D721Med (cell line): Measurements from ENCODE around the gene SSR3.

Experiments used
- DNase-seq: peaks from one replicate; pipeline ENCODE4 v3.0.0; 2011; ENCODE audit warnings: low spot score; ENCODE audit not compliant: insufficient read length
- FAIRE-seq: peaks from 2 replicates; lab custom pipeline; 2011; peaks lifted over from hg19 to GRCh38; lab: Jason Lieb, UNC
- CTCF ChIP-seq: IDR thresholded peaks from 2 replicates; pipeline ENCODE4 v1.5.1; 2012; ENCODE audit warnings: mild to moderate bottlenecking, control low read depth; ENCODE audit not compliant: insufficient read depth; ENCODE audit errors: missing control alignments

The SSR3 gene

GRCh38 chr3:156583469-156583868 is 28.6 kb upstream of the SSR3 start:
- TF ChIP-seq CTCF, result no peak
- no peak for FAIRE-seq
- no peak for DNase-seq

- FAIRE-seq, result no peak
- no peak for DNase-seq
- TF ChIP-seq CTCF, result no peak
Observed at GRCh38 chr3:156582532-156583183, 27.7 kb upstream of the SSR3 start.

GRCh38 chr3:156581954-156582353 is 27.0 kb upstream of the SSR3 start:
- no peak for TF ChIP-seq CTCF
- DNase-seq, result no peak
- FAIRE-seq, result no peak

- no peak for FAIRE-seq
- TF ChIP-seq CTCF, result no peak
- no peak for DNase-seq
Observed at GRCh38 chr3:156581033-156581432, 26.1 kb upstream of the SSR3 start.

- FAIRE-seq (no peak), DNase-seq (no peak)
- TF ChIP-seq CTCF, result no peak
Observed at GRCh38 chr3:156579427-156579851, 24.5 kb upstream of the SSR3 start.

GRCh38 chr3:156577736-156578135 is 22.8 kb upstream of the SSR3 start:
- TF ChIP-seq CTCF, result no peak
- no peak for FAIRE-seq
- no peak for DNase-seq

GRCh38 chr3:156576651-156577348 is 21.9 kb upstream of the SSR3 start:
- no peak for FAIRE-seq
- no peak for DNase-seq
- no peak for TF ChIP-seq CTCF
